Sigmoid colon (tissue), 7 donors: Measurements from ENCODE around the gene FTCDNL1. TPM values are rescaled to one million over a fixed set of nuclear protein-coding genes. Genes with fewer than 3 reads are reported as not detected.

Source experiments
- DNase-seq: peaks from one replicate; pipeline ENCODE4 v3.0.0-alpha.2; 2019
- H3K27ac ChIP-seq, 4 donors: fragments of 200-600 bp; sonication (generic); one replicate each; pipeline ENCODE4 v1.5.1; 2016 to 2019; ENCODE audit warnings: mild to moderate bottlenecking in 1 of 4
- H3K27me3 ChIP-seq, 3 donors: fragments of 200-600 bp; sonication (generic); one replicate each; pipeline ENCODE4 v1.5.1; 2019; ENCODE audit warnings: mild to moderate bottlenecking in 1 of 3
- H3K36me3 ChIP-seq, 4 donors: fragments of 200-600 bp; sonication (generic); one replicate each; pipeline ENCODE4 v1.5.1; 2016 to 2019
- H3K4me1 ChIP-seq, 4 donors: fragments of 200-600 bp; sonication (generic); one replicate each; pipeline ENCODE4 v1.5.1; 2017 to 2019
- H3K4me3 ChIP-seq, 4 donors: fragments of 200-600 bp; sonication (generic); one replicate each; pipeline ENCODE4 v1.5.1; 2017 to 2019; ENCODE audit warnings: mild to moderate bottlenecking in 2 of 4, moderate library complexity in 1 of 4
- H3K9me3 ChIP-seq, 4 donors: fragments of 200-600 bp in 3 of 4; sonication (generic) in 3 of 4; one replicate each; pipeline versions ENCODE4 v1.5.1 to v1.6.1; 2013 to 2019
- EP300 ChIP-seq, 4 donors: sonication (generic); formaldehyde crosslinking; IDR thresholded peaks; one replicate each; pipeline ENCODE4 v1.6.1; 2017; ENCODE audit warnings: antibody characterized with exemption in 4 of 4
- POLR2A ChIP-seq, 2 donors: fragments of 450-650 bp; IDR thresholded peaks; one replicate each; pipeline ENCODE4 v1.6.1; 2016; ENCODE audit warnings: antibody characterized with exemption in 2 of 2, mild to moderate bottlenecking in 2 of 2, moderate library complexity in 2 of 2
- POLR2AphosphoS5 ChIP-seq, 4 donors: sonication (generic); formaldehyde crosslinking; IDR thresholded peaks; one replicate each; pipeline ENCODE4 v1.6.1; 2017; ENCODE audit warnings: antibody characterized with exemption in 4 of 4
- WGBS, 2 donors: extraction: QIAGEN DNeasy Blood & Tissue Kit; methylation state at CpG; one replicate each; pipeline ENCODE4 v1.1.7; 2013; 5-methylcytosine and 5-hydroxymethylcytosine counted together
- intact Hi-C: fragments of 100-400 bp; cut with DNase I; formaldehyde crosslinking; loops from one replicate; pipeline ENCODE4 v1.15.1; 2023
- polyA plus RNA-seq, 3 donors: library from polyadenylated mRNA; stranded (reverse); fragments of 200-250 nt; gene quantifications; one replicate each; pipeline ENCODE4 v1.2.3, GENCODE V29; 2013
- total RNA-seq, 4 donors: library from RNA; depleted of rRNA; stranded (reverse); fragments of >200 nt; gene quantifications; one replicate each; pipeline ENCODE4 v1.1.0, GENCODE V29; 2016
- TF ChIP-seq, protein P1 (sequence below), 4 experiments: fragments of 450-650 bp in 3 of 4; fragments of 200-600 bp in 1 of 4; IDR thresholded peaks; one replicate each; pipeline ENCODE4 v1.5.1; 2016 to 2019; ENCODE audit warnings: antibody characterized with exemption in 4 of 4, mild to moderate bottlenecking in 3 of 4, moderate library complexity in 2 of 4
- donor health status: healthy with polysubstance abuse.
- donor health status: Bipolar disorder and iron deficiency.
- donor health status: healthy.

Gene FTCDNL1
- total and polyA plus RNA-seq, 7 donors = 1.1 to 5.0 (median 2.3) TPM; not detected in 1

DNA sequence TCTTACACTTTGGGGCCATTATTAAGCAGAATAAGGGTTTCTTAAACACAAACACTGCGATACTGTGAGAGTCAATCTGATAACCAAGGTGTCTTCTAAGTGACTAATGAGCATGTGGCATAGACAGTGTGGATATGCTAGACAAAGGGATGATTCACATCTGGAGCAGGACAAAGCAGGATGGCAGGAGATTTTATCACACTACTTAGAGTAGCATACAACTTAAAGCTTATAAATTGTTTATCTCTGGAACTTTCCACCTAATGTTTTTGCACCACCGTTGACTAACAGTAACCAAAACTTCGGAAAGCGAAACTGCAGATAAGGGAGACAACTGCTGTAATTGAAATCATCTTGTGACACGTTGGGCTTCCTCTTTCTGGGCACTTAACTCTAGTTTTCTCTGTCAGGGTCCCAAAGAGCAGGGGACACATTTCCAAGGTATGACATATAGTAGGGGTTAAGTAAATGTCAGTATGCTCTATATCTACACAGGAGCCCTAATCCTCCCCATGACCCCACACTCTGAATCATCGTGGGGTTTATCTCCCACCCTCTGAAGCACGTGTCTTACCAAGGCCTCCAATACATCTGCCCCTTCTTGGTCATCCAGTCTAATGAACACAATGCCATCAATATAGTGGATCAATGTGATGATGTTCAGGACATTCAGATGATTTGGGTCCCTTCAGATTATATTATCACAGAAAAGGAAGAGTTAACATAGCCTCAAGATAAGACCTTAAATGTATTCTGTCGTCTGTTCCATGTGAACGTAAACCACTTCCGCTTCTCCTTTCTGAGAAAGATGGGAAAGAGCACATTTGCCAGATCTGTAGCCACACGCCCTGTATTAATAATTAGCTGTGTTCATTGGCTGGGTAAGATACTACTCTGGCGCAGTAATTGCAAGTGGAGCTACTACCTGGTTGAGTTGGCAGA is 78.7 kb downstream of the FTCDNL1 start:
- WGBS, 2 donors = 78 to 83% methylated on average over 12 of the region's 12 CpGs
- Histone ChIP-seq H3K4me3 (no peak overlapping the region), H3K36me3 (no peaks in the 10 kb centered on the region), H3K27ac (no peak overlapping the region), H3K9me3 (no peaks in the 10 kb centered on the region), H3K4me1 (no peaks in the 10 kb centered on the region), H3K27me3 (no peaks in the 10 kb centered on the region)
- TF ChIP-seq POLR2AphosphoS5 (IDR thresholded peaks at IDR 0.05) (no peak), EP300 (IDR thresholded peaks at IDR 0.05) (no peak), POLR2A (IDR thresholded peaks at IDR 0.05) (no peak)
- TF ChIP-seq, protein P1, sequence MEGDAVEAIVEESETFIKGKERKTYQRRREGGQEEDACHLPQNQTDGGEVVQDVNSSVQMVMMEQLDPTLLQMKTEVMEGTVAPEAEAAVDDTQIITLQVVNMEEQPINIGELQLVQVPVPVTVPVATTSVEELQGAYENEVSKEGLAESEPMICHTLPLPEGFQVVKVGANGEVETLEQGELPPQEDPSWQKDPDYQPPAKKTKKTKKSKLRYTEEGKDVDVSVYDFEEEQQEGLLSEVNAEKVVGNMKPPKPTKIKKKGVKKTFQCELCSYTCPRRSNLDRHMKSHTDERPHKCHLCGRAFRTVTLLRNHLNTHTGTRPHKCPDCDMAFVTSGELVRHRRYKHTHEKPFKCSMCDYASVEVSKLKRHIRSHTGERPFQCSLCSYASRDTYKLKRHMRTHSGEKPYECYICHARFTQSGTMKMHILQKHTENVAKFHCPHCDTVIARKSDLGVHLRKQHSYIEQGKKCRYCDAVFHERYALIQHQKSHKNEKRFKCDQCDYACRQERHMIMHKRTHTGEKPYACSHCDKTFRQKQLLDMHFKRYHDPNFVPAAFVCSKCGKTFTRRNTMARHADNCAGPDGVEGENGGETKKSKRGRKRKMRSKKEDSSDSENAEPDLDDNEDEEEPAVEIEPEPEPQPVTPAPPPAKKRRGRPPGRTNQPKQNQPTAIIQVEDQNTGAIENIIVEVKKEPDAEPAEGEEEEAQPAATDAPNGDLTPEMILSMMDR (IDR thresholded peaks at IDR 0.05) = no peak
- DNase-seq = no peak
- intact Hi-C loops = no loop called here

DNA sequence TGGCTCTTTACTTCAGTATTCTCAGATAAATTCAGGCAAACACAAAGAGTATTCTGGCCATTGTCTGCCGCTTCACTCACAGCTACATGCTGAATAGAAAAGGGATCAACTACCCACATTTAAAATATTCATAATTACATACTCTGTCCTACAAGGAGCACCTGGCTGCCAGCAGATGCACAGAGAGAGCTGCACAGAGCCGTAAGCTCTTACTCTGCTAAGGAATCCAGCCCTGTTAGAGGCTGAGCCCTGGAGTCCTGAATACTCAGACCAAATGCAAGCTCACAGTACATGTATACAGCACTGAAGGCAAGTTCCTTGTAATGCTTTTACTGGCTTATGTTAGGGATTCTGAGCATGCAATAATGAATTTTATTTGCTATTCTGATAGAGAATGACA is 80.3 kb downstream of the FTCDNL1 start:
- Histone ChIP-seq H3K4me3 (no peak overlapping the region), H3K27me3 (no peaks in the 10 kb centered on the region), H3K4me1 (no peaks in the 10 kb centered on the region), H3K27ac (no peak overlapping the region), H3K36me3 (no peaks in the 10 kb centered on the region), H3K9me3 (no peaks in the 10 kb centered on the region)
- intact Hi-C loops = no loop called here
- DNase-seq = no peak
- TF ChIP-seq, protein P1 (IDR thresholded peaks at IDR 0.05) = no peak
- TF ChIP-seq EP300 (IDR thresholded peaks at IDR 0.05) (no peak), POLR2A (IDR thresholded peaks at IDR 0.05) (no peak), POLR2AphosphoS5 (IDR thresholded peaks at IDR 0.05) (no peak)
- 96 to 97% methylated on average over 2 of the region's 2 CpGs for WGBS, 2 donors

DNA sequence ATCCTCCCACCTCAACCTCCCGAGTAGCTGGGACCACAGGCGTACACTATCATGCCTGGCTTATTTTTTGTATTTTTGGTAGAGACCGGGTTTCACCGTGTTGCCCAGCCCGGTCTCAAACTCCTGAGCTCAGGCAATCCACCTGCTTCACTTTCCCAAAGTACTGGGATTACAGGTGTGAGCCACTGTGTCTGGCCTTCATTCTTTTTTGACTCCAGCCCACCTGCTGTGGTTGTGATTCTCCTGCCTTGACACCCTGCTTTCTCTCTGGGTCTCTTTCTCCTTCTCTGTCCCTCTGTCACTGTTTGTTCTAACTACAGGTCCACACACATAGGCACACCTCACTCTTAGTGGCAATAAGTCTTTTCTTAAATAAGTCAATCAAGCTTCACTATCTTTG is 85.3 kb downstream of the FTCDNL1 start:
- no peak for DNase-seq

DNA sequence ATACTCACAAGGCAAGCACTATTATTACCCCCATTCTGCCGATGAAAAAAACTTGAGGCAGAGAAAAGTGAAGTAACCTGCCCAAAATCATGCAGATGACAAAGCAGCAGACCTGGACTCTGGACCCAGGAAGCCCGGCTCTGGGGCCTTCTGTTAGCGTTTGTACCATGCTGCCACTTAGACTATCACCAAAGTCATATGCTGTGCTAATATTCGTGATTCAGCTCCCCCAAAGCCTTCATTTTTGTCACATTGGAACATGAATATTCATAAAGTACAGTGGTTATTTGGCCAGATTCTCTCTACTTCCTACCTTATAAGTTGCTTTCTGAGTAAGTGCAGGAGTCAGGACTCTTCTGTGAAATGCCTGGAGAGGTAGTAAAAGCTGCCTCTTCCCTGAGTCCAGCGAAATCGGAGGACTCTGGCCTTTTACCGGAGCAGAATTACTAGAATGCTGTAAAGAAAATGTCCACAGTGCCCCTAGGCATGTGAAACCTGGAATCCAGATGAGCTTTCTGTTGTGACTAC is 86.7 kb downstream of the FTCDNL1 start:
- no peak for DNase-seq
- Histone ChIP-seq H3K36me3 (no peaks in the 10 kb centered on the region), H3K9me3 (no peaks in the 10 kb centered on the region), H3K4me3 (no peak overlapping the region), H3K27ac (no peak overlapping the region), H3K27me3 (no peaks in the 10 kb centered on the region), H3K4me1 (no peaks in the 10 kb centered on the region)
- whole genome bisulfite sequencing, 2 donors = 25 to 69% methylated on average over 7 of the region's 7 CpGs
- intact Hi-C loops = no loop called here
- TF ChIP-seq, protein P1 (IDR thresholded peaks at IDR 0.05) = no peak
- no peak for TF ChIP-seq POLR2A (IDR thresholded peaks at IDR 0.05)
- TF ChIP-seq EP300 (IDR thresholded peaks at IDR 0.05) = no peak
- no peak for TF ChIP-seq POLR2AphosphoS5 (IDR thresholded peaks at IDR 0.05)

More for the DNA sequence above, 85.3 kb downstream of the FTCDNL1 start:
- intact Hi-C loops = no loop called here
- Histone ChIP-seq H3K27ac (no peak overlapping the region), H3K9me3 (no peaks in the 10 kb centered on the region), H3K27me3 (no peaks in the 10 kb centered on the region), H3K36me3 (no peaks in the 10 kb centered on the region), H3K4me3 (no peak overlapping the region), H3K4me1 (no peaks in the 10 kb centered on the region)
- 89 to 96% methylated on average over 5 of the region's 5 CpGs for WGBS, 2 donors
- TF ChIP-seq, protein P1 (IDR thresholded peaks at IDR 0.05) = no peak
- TF ChIP-seq POLR2AphosphoS5 (IDR thresholded peaks at IDR 0.05) (no peak), EP300 (IDR thresholded peaks at IDR 0.05) (no peak), POLR2A (IDR thresholded peaks at IDR 0.05) (no peak)
